K562 (cell line): ENCODE measurements around the gene ERH. TPM values are rescaled to one million over a fixed set of nuclear protein-coding genes. Genes with fewer than 3 reads are reported as not detected.

Experiments used
- ATAC-seq: fragments of 200-7000 bp; cut with Tn5 transposase; 3 replicates; pipeline ENCODE4 v1.9.1; 2020; ENCODE audit warnings: moderate library complexity
- BruUV-seq: library from RNA; stranded (reverse); fragments of 400-500 nt; replicated peaks from 2 replicates; lab custom pipeline; 2021; lab: Mats Ljungman, UMichigan
- CTCF ChIA-PET: fragments of 300-600 bp; formaldehyde crosslinking; extraction: SDS; loops from one replicate; lab custom pipeline; 2021; ENCODE audit warnings: low intra/inter-chr PET ratio; lab: Yijun Ruan, JAX
- POLR2A ChIA-PET: fragments of 300-600, 350-650 bp; sonication (Branson Sonifier 250); formaldehyde crosslinking; extraction: SDS; loops from one replicate; lab custom pipeline; 2021; ENCODE audit warnings: antibody characterized with exemption, inconsistent platforms; lab: Yijun Ruan, JAX
- DNase-seq, 4 experiments: peaks; one replicate each; pipeline versions ENCODE4 v3.0.0 to v3.0.0-alpha.2; 2011 to 2018; ENCODE audit warnings: low spot score in 3 of 4, mixed read lengths in 3 of 4; ENCODE audit errors: extremely low read depth in 1 of 4
- FAIRE-seq: peaks from 2 replicates; lab custom pipeline; 2011; peaks lifted over from hg19 to GRCh38; lab: Jason Lieb, UNC
- H2AFZ ChIP-seq: 2 replicates; pipeline ENCODE4 v1.6.0; 2011; ENCODE audit warnings: low read depth, low read length, control low read depth, inconsistent platforms
- H3K27ac ChIP-seq: fragments of 200-600 bp; 3 replicates; pipeline ENCODE4 v1.8.0; 2011; ENCODE audit warnings: low read depth, mild to moderate bottlenecking, control low read depth, inconsistent platforms, low read length, moderate library complexity, mixed read lengths; ENCODE audit errors: extremely low read depth
- H3K27me3 ChIP-seq, 2 experiments: fragments of 300-600 bp in 1 of 2; 2 replicates in 1 of 2; 3 replicates in 1 of 2; pipeline versions ENCODE4 v1.6.0 to v1.8.0; 2011; ENCODE audit warnings: inconsistent platforms in 2 of 2, low read length in 2 of 2, mild to moderate bottlenecking in 1 of 2, mixed read lengths in 1 of 2, moderate library complexity in 1 of 2; ENCODE audit not compliant: control insufficient read depth in 2 of 2, insufficient read depth in 2 of 2
- H3K36me3 ChIP-seq: fragments of 300-600 bp; 3 replicates; pipeline ENCODE4 v1.8.0; 2011; ENCODE audit warnings: mild to moderate bottlenecking, low read length, inconsistent platforms; ENCODE audit not compliant: control insufficient read depth, insufficient read depth
- H3K4me1 ChIP-seq, 2 experiments: fragments of 200-600 bp in 1 of 2; replicated peaks in 1 of 2; 2 replicates in 1 of 2; 3 replicates in 1 of 2; pipeline versions ENCODE4 v1.5.1 to v1.8.0; 2011; ENCODE audit warnings: inconsistent platforms in 2 of 2, low read length in 2 of 2, mild to moderate bottlenecking in 1 of 2, mixed read lengths in 1 of 2, moderate library complexity in 1 of 2; ENCODE audit not compliant: control insufficient read depth in 2 of 2, insufficient read depth in 2 of 2
- H3K4me2 ChIP-seq: 2 replicates; pipeline ENCODE4 v1.6.1; 2011; ENCODE audit warnings: low read length, control low read depth, inconsistent platforms, mixed read lengths; ENCODE audit not compliant: insufficient read depth
- H3K4me3 ChIP-seq: fragments of 200-600 bp; sonication (generic), shearing (Covaris generic); 2 replicates; pipeline ENCODE4 v1.5.1; 2016; ENCODE audit warnings: control low read depth, inconsistent platforms
- H3K79me2 ChIP-seq: fragments of 200-600 bp; 3 replicates; pipeline ENCODE4 v1.8.0; 2011; ENCODE audit warnings: low read length, inconsistent platforms; ENCODE audit not compliant: control insufficient read depth, insufficient read depth
- H3K9ac ChIP-seq, 2 experiments: 2 replicates each; pipeline versions ENCODE4 v1.6.0 to v1.6.1; 2011; ENCODE audit warnings: low read depth in 2 of 2, low read length in 2 of 2, control low read depth in 1 of 2, inconsistent platforms in 1 of 2, mild to moderate bottlenecking in 1 of 2, mixed read lengths in 1 of 2; ENCODE audit not compliant: insufficient read depth in 1 of 2
- H3K9me1 ChIP-seq: one replicate; pipeline ENCODE4 v1.6.0; 2011; ENCODE audit warnings: inconsistent platforms, mild to moderate bottlenecking, low read length, moderate library complexity; ENCODE audit not compliant: control insufficient read depth, insufficient read depth
- H3K9me3 ChIP-seq: replicated peaks from 2 replicates; pipeline ENCODE4 v1.5.1; 2011; ENCODE audit warnings: low read depth, low read length, inconsistent platforms; ENCODE audit not compliant: control insufficient read depth, insufficient read depth
- H4K20me1 ChIP-seq: replicated peaks from 2 replicates; pipeline ENCODE4 v1.6.1; 2011; ENCODE audit warnings: low read length, inconsistent platforms, mixed read lengths; ENCODE audit not compliant: control insufficient read depth, insufficient read depth
- BRF1 ChIP-seq: IDR thresholded peaks from 3 replicates; pipeline ENCODE4 v1.6.1; 2011; ENCODE audit warnings: borderline replicate concordance, mild to moderate bottlenecking; ENCODE audit not compliant: insufficient read length; ENCODE audit errors: extremely low read depth
- JUN ChIP-seq, 2 experiments: sonication (generic) in 1 of 2; formaldehyde crosslinking in 1 of 2; IDR thresholded peaks; 2 replicates each; pipeline versions ENCODE4 v1.6.1 to v1.8.0; 2012 to 2022; ENCODE audit warnings: borderline replicate concordance in 2 of 2, mild to moderate bottlenecking in 2 of 2, improper control_type of control experiment in 1 of 2, low read depth in 1 of 2, low read length in 1 of 2, missing genetic modification reagents in 1 of 2
- KDM1A ChIP-seq, 2 experiments: fragments of 450-650 bp; IDR thresholded peaks; 2 replicates each; pipeline ENCODE4 v1.6.1; 2016; ENCODE audit warnings: mild to moderate bottlenecking in 2 of 2
- NR0B1 ChIP-seq: fragments of 450-650 bp; IDR thresholded peaks from one replicate; pipeline ENCODE4 v1.6.1; 2018; ENCODE audit warnings: mild to moderate bottlenecking, moderate library complexity; ENCODE audit not compliant: partially characterized antibody
- POLR2G ChIP-seq: fragments of 200-400 bp; formaldehyde crosslinking; IDR thresholded peaks from 2 replicates; pipeline ENCODE4 v1.6.1; 2017; ENCODE audit warnings: low read depth, mild to moderate bottlenecking, antibody characterized with exemption, low read length, moderate library complexity
- TCF7 ChIP-seq: sonication (generic); IDR thresholded peaks from 2 replicates; pipeline ENCODE4 v1.6.1; 2016; ENCODE audit warnings: antibody characterized with exemption, borderline replicate concordance
- ZNF253 ChIP-seq: fragments of 250-450 bp; sonication (Bioruptor Pico); conservative IDR thresholded peaks from 2 replicates; pipeline ENCODE4 v1.6.1; 2021; ENCODE audit warnings: mild to moderate bottlenecking
- ZNF512 ChIP-seq: IDR thresholded peaks from 2 replicates; pipeline ENCODE4 v1.6.1; 2016; ENCODE audit warnings: missing genetic modification characterization, missing compliant biosample characterization
- ZNF79 ChIP-seq: fragments of 250-450 bp; sonication (Bioruptor Pico); IDR thresholded peaks from 2 replicates; pipeline ENCODE4 v1.4.0; 2020; ENCODE audit warnings: low read depth, mild to moderate bottlenecking, moderate library complexity
- WGBS: fragments of 100-300 bp; shearing (Covaris generic); methylation state at CpG from one replicate; pipeline ENCODE4 v1.1.6; 2016; ENCODE audit warnings: low coverage, mixed read lengths; ENCODE audit not compliant: insufficient coverage; ENCODE audit errors: missing lambda C conversion rate; 5-methylcytosine and 5-hydroxymethylcytosine counted together
- in situ Hi-C: fragments of 300-500 bp; cut with MboI; formaldehyde crosslinking; loops from 4 replicates; pipeline ENCODE4 v1.15.0; 2018; ENCODE audit warnings: inconsistent platforms, mixed read lengths
- intact Hi-C: fragments of 100-400 bp; cut with micrococcal nuclease; formaldehyde crosslinking; loops from 2 replicates; pipeline ENCODE4 v1.14.2; 2022
- polyA plus RNA-seq, 8 experiments: library from polyadenylated mRNA; depleted of rRNA in 4 of 8; stranded (reverse) in 5 of 8; unstranded in 3 of 8; fragments of >200 nt; fragmentation: Nextera tagmentation in 2 of 8; fragmentation: Illumina TruSeq in 1 of 8; extraction: Ambion mirVana in 2 of 8; extraction: Trizol in 1 of 8; gene quantifications; 2 replicates each; pipeline versions ENCODE4 v1.2.1 to v1.2.3, GENCODE V29; 2011 to 2014; ENCODE audit warnings: inconsistent platforms in 1 of 8, missing spikeins in 1 of 8
- total RNA-seq, 7 experiments: library from RNA; depleted of rRNA in 6 of 7; stranded (reverse); fragments of >200 nt in 6 of 7; fragmentation: Illumina TruSeq in 2 of 7; extraction: Trizol in 2 of 7; gene quantifications; 2 replicates each; pipeline versions ENCODE4 v1.2.1 to v1.2.3, GENCODE V29; 2011 to 2021; ENCODE audit warnings: low replicate concordance in 1 of 7

The ERH gene
- total and polyA plus RNA-seq, 9 of the 15 experiments (the other 6 are each of a cell fraction or from before 2014, with no cell fraction given): 78.2 to 474 (median 250) TPM

- FAIRE-seq (no peak), DNase-seq (no peak), ATAC-seq (no peak)
- WGBS: 0% methylated on average over 4 of the region's 5 CpGs
- Histone ChIP-seq H2AFZ (no peak overlapping the region), H3K36me3 (no peaks in the 10 kb centered on the region), H3K4me2 (no peak overlapping the region), H3K9me3 (no peaks in the 10 kb centered on the region), H3K9ac (no peak overlapping the region), H3K4me1 (no peaks in the 10 kb centered on the region), H3K27me3 (peaks cover 8 to 66% of the 10 kb centered on the region in 2 experiments; a peak in 4 of 5 replicates), H3K4me3 (no peak overlapping the region), H3K9me1 (no peaks in the 10 kb centered on the region), H4K20me1 (peaks cover 4% of the 10 kb centered on the region; the same call in 1 of the 2 replicates), H3K27ac (no peak overlapping the region), H3K79me2 (no peaks in the 10 kb centered on the region)
- in situ Hi-C loops (no loop called here), intact Hi-C loops (no loop called here)
- ChIA-PET CTCF (no interaction called here), POLR2A (no interaction called here)
- BruUV-seq: no TSS peak
- TF ChIP-seq BRF1: no peak
Observed at GRCh38 chr14:69337984-69338383, 60.1 kb downstream of the ERH start.

- H2AFZ ChIP-seq: no peak overlapping the region
- H3K79me2 ChIP-seq: no peaks in the 10 kb centered on the region
- H3K9me1 ChIP-seq: no peaks in the 10 kb centered on the region
- ATAC-seq: no peak
- peaks cover 4% of the 10 kb centered on the region; the same call in 1 of the 2 replicates for H4K20me1 ChIP-seq
- no peak for FAIRE-seq
- H3K9me3 ChIP-seq: no peaks in the 10 kb centered on the region
- peaks cover 3 to 70% of the 10 kb centered on the region in 2 experiments; a peak in 4 of 5 replicates for H3K27me3 ChIP-seq
- H3K4me2 ChIP-seq: no peak overlapping the region
- POLR2A ChIA-PET: interaction anchor here (0.6 kb wide), 2 partner anchors 202 to 265 kb away, joined by 3 to 4 read pairs; no protein-coding TSS in a partner anchor
- CTCF ChIA-PET: no interaction called here
- no peaks in the 10 kb centered on the region for H3K4me1 ChIP-seq
- no peak overlapping the region for H3K27ac ChIP-seq
- in situ Hi-C loops: no loop called here
- intact Hi-C loops: no loop called here
- H3K36me3 ChIP-seq: no peaks in the 10 kb centered on the region
- 0% methylated on average over 6 of the region's 6 CpGs for WGBS
- no peak overlapping the region for H3K9ac ChIP-seq
- BruUV-seq: no TSS peak
- DNase-seq: no peak
- H3K4me3 ChIP-seq: no peak overlapping the region
- TF ChIP-seq TCF7 (no peak), NR0B1 (no peak), ZNF512 (no peak), POLR2G (no peak), KDM1A (IDR thresholded peaks at IDR 0.05) (no peak), JUN (IDR thresholded peaks at IDR 0.05; ENCODE audit: borderline replicate concordance, low read depth, low read length) (no peak), JUN (CRISPR knock-in tag; IDR thresholded peaks at IDR 0.05; ENCODE audit: borderline replicate concordance) (no peak), ZNF253 (CRISPR knock-in tag) (no peak), ZNF79 (CRISPR knock-in tag) (no peak)
Observed at GRCh38 chr14:69335371-69335771, 62.7 kb downstream of the ERH start.
